RWPE1 (cell line): Measurements from ENCODE around the gene EPS15.
A peak's percentile ranks its signal among the peaks of the same experiment; 100 is the strongest.

ENCODE experiments used
- CTCF ChIA-PET: fragments of 350-600 bp; sonication (Branson Sonifier 250); formaldehyde crosslinking; extraction: SDS; loops from one replicate; lab custom pipeline; 2021; lab: Yijun Ruan, JAX
- POLR2A ChIA-PET: fragments of 400-600 bp; formaldehyde crosslinking; extraction: SDS; loops from one replicate; lab custom pipeline; 2020; ENCODE audit warnings: antibody characterized with exemption; ENCODE audit not compliant: low non-redundant PET; lab: Yijun Ruan, JAX
- DNase-seq: peaks from one replicate; pipeline ENCODE4 v3.0.0; 2012; ENCODE audit warnings: low spot score
- H3K27ac ChIP-seq: fragments of 450-650 bp; 2 replicates; pipeline ENCODE4 v1.5.1; 2017
- CTCF ChIP-seq: fragments of 450-650 bp; conservative IDR thresholded peaks from 2 replicates; pipeline ENCODE4 v1.5.1; 2017; ENCODE audit warnings: low read depth, mild to moderate bottlenecking

EPS15 gene

DNA sequence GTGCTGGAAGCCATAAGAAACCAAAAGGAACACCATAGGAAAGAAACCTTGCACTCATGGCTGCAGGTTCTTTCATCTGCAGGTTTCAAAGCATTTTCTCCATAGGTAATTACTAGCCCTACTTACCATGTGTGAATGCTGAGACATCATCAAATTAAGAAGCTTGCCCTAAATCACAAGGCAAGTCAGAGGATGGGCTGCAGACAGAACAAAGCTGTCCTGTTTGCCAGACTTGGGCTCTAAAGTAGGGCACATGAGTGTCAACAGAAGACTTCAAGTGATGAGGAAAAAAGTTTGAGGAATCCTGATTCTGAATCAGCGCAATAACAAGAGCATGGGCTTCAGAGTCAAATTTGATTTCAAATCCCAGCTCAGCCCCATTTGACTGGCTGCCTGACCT lies 5.8 kb upstream of the EPS15 start:
- ChIA-PET POLR2A (no interaction called here), CTCF (interaction anchor here (1.5 kb wide), 1 partner anchor 10 kb away, joined by 3 read pairs; no protein-coding TSS in a partner anchor)
- no peak overlapping the region for H3K27ac ChIP-seq
- DNase-seq, result no peak
- no peak for TF ChIP-seq CTCF

- ChIA-PET CTCF (no interaction called here), POLR2A (no interaction called here)
- DNase-seq, result no peak
- no peak for TF ChIP-seq CTCF
- no peak overlapping the region for H3K27ac ChIP-seq
Observed at GRCh38 chr1:51523931-51524330, 4.9 kb upstream of the EPS15 start.

- TF ChIP-seq CTCF, result no peak
- DNase-seq, result no peak
- no peak overlapping the region for H3K27ac ChIP-seq
- ChIA-PET POLR2A (no interaction called here), CTCF (interaction anchor here (0.5 kb wide), 1 partner anchor 53 kb away, joined by 4 read pairs; no protein-coding TSS in a partner anchor)
Observed at GRCh38 chr1:51520700-51521248, 1.7 kb upstream of the EPS15 start.

DNA sequence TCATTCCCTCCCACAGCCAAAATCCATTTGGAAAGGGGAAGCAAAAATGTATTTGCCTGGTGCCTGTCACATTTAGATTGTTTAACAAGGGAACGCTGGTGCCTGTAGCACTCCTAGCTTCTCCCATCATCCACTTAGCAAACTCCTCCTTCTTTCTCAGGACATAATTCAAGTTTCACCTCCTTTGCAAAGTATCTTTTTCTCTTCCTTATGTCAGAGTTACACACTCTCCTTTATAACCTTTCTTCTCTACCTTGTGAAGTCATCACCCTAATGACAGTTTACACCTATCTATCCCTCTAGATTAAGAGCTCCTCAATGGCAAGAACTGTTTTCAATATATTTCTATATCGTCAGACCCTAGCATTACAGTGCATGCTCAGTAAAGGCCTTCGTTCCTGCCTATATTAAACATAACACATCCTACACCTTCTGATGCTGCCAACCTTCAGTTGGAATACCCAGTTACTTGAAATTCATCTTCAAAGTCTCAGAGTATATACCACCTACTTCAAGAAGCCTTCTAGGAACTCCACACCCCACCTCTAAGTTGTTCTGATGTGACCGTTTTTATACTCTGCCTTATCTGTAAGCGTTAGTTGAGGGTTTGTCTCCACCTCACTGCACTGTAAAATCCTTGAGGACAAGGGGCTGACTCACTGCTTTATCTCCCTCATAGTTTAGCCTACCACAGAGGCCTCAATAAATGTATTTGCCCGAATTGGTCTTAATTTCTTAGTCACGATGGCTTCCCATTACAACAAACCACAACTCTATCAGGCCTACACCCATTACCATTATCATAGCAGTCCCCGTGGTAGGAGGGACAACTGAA lies 1.0 kb upstream of the EPS15 start:
- no peak for DNase-seq
- TF ChIP-seq CTCF, result no peak
- CTCF ChIA-PET, result interaction anchor here (0.5 kb wide), 1 partner anchor 52 kb away, joined by 4 read pairs; no protein-coding TSS in a partner anchor
- POLR2A ChIA-PET, result no interaction called here
- no peak overlapping the region for H3K27ac ChIP-seq

DNA sequence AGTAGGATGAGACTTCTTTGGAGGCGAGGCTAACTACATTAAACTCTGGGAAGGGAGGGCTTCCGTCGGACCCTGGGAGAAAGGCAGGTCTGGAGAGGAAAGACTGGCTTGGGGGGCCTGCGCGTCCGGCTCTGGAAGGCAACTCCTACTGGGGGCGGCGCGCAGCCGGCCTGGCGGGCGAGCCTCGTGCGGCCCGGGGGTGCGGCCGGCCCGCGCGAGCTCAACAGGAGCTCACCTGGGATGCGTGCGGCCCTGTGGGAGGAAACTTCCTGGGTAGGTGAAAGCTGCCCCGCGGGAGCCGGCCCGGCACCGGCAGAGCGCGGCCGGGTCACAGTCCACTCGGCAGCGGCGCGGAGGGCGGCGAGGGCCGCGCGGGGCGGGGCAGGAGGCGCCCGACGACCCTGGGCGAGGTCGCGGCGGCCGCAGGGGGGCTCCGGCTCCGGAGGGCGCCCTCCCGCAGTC lies 449 bp downstream of the EPS15 start:
- CTCF ChIA-PET, result no interaction called here
- peak; percentile 58 for DNase-seq
- POLR2A ChIA-PET, result interaction anchor here (0.6 to 0.7 kb wide), 2 partner anchors 27 to 360 kb away, joined by 3 to 5 read pairs; partner anchors contain the start of gene NRDC
- no peak for TF ChIP-seq CTCF
- peak overlapping the region; percentile 91 for H3K27ac ChIP-seq

GRCh38 chr1:51518033-51518585 lies 957 bp downstream of the EPS15 start:
- peak overlapping the region; percentile 91 for H3K27ac ChIP-seq
- DNase-seq, result peak; percentile 30
- POLR2A ChIA-PET, result interaction anchor here (0.6 kb wide), 1 partner anchor 27 kb away, joined by 5 read pairs; no protein-coding TSS in a partner anchor
- CTCF ChIA-PET, result no interaction called here
- no peak for TF ChIP-seq CTCF
